ENCODE results near the gene LPAR1.

Gene LPAR1

DNA sequence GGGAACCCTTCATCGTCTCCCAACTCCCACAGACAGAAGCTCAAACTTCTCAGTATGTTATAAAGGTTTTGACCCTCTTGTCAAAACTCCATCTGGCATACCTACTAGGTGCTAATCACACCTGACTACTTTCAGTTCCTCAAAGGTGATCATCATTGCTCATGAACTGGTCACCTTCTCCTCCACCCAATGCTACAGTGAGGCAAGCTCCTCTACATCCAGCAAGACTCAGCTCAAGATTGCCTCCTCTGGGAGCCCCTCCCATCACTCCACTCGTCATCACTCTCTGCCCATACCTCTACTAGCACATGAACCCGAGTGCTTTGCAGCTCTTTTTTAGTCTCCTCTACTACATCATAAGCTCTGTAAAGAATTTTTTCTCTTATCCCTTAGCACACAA is 102.4 kb downstream of the LPAR1 start:
- TF ChIP-seq ISL1 (CRISPR knock-in tag; IDR thresholded peaks at IDR 0.05) (no peak), ZNF70 (CRISPR knock-in tag; IDR thresholded peaks at IDR 0.05) (no peak), ZFP30 (CRISPR knock-in tag; IDR thresholded peaks at IDR 0.05) (no peak), BACH2 (CRISPR knock-in tag; IDR thresholded peaks at IDR 0.05; ENCODE audit: borderline replicate concordance) (no peak), OSR1 (CRISPR knock-in tag; IDR thresholded peaks at IDR 0.05) (no peak), PPARA (CRISPR knock-in tag; IDR thresholded peaks at IDR 0.05; ENCODE audit: borderline replicate concordance) (no peak), ZNF565 (CRISPR knock-in tag; conservative IDR thresholded peaks at IDR 0.05; ENCODE audit: low read depth) (no peak), ARNTL (CRISPR knock-in tag; IDR thresholded peaks at IDR 0.05; ENCODE audit: borderline replicate concordance, low read depth) (no peak), ZFP3 (CRISPR knock-in tag; IDR thresholded peaks at IDR 0.05) (no peak), GLIS3 (CRISPR knock-in tag; IDR thresholded peaks at IDR 0.05) (no peak), ZC3H10 (CRISPR knock-in tag; IDR thresholded peaks at IDR 0.05) (no peak), ESRRG (CRISPR knock-in tag; IDR thresholded peaks at IDR 0.05) (no peak)
- TF ChIP-seq, protein P1, sequence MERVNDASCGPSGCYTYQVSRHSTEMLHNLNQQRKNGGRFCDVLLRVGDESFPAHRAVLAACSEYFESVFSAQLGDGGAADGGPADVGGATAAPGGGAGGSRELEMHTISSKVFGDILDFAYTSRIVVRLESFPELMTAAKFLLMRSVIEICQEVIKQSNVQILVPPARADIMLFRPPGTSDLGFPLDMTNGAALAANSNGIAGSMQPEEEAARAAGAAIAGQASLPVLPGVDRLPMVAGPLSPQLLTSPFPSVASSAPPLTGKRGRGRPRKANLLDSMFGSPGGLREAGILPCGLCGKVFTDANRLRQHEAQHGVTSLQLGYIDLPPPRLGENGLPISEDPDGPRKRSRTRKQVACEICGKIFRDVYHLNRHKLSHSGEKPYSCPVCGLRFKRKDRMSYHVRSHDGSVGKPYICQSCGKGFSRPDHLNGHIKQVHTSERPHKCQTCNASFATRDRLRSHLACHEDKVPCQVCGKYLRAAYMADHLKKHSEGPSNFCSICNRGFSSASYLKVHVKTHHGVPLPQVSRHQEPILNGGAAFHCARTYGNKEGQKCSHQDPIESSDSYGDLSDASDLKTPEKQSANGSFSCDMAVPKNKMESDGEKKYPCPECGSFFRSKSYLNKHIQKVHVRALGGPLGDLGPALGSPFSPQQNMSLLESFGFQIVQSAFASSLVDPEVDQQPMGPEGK (CRISPR knock-in tag; IDR thresholded peaks at IDR 0.05; ENCODE audit: borderline replicate concordance) = no peak
- TF ChIP-seq, protein P2, sequence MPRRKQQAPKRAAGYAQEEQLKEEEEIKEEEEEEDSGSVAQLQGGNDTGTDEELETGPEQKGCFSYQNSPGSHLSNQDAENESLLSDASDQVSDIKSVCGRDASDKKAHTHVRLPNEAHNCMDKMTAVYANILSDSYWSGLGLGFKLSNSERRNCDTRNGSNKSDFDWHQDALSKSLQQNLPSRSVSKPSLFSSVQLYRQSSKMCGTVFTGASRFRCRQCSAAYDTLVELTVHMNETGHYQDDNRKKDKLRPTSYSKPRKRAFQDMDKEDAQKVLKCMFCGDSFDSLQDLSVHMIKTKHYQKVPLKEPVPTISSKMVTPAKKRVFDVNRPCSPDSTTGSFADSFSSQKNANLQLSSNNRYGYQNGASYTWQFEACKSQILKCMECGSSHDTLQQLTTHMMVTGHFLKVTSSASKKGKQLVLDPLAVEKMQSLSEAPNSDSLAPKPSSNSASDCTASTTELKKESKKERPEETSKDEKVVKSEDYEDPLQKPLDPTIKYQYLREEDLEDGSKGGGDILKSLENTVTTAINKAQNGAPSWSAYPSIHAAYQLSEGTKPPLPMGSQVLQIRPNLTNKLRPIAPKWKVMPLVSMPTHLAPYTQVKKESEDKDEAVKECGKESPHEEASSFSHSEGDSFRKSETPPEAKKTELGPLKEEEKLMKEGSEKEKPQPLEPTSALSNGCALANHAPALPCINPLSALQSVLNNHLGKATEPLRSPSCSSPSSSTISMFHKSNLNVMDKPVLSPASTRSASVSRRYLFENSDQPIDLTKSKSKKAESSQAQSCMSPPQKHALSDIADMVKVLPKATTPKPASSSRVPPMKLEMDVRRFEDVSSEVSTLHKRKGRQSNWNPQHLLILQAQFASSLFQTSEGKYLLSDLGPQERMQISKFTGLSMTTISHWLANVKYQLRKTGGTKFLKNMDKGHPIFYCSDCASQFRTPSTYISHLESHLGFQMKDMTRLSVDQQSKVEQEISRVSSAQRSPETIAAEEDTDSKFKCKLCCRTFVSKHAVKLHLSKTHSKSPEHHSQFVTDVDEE (CRISPR knock-in tag; IDR thresholded peaks at IDR 0.05) = no peak
- TF ChIP-seq, protein P3, sequence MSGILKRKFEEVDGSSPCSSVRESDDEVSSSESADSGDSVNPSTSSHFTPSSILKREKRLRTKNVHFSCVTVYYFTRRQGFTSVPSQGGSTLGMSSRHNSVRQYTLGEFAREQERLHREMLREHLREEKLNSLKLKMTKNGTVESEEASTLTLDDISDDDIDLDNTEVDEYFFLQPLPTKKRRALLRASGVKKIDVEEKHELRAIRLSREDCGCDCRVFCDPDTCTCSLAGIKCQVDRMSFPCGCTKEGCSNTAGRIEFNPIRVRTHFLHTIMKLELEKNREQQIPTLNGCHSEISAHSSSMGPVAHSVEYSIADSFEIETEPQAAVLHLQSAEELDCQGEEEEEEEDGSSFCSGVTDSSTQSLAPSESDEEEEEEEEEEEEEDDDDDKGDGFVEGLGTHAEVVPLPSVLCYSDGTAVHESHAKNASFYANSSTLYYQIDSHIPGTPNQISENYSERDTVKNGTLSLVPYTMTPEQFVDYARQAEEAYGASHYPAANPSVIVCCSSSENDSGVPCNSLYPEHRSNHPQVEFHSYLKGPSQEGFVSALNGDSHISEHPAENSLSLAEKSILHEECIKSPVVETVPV (CRISPR knock-in tag; IDR thresholded peaks at IDR 0.05) = no peak

DNA sequence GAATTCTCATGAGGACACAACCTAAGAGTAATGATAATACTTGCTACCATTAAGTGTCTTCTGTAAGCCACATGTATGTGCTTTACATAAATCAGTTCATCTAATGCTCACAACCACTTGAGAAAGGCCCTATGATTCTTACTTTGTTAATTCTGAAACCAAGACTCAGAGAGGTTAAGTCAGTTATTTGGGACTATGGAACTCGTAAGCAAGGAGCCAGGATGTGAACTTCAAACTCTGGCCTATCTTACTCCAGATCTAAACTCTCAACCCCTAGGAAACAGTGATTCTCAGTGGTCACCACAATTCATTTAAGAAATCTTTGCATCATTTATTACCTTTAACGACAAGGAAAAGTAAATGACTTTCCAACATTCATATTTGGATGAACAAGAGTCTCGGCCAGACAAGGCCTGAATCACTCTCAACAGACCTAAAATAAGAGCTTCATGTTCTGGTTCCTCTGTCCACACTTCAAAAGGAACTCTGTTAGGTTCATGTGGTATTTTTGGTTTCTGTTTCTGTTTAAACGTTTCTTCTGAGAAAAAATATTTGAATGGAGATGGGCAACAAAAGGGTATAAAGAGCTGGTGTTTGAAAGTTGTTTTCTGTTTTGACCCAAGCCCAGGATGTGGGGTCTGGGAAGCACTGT is 104.8 kb downstream of the LPAR1 start:
- TF ChIP-seq ZNF70 (CRISPR knock-in tag; IDR thresholded peaks at IDR 0.05) (no peak), ZFP30 (CRISPR knock-in tag; IDR thresholded peaks at IDR 0.05) (no peak), ZNF565 (CRISPR knock-in tag; conservative IDR thresholded peaks at IDR 0.05; ENCODE audit: low read depth) (no peak), GLIS3 (CRISPR knock-in tag; IDR thresholded peaks at IDR 0.05) (no peak), RARB (CRISPR knock-in tag; IDR thresholded peaks at IDR 0.05) (no peak), CSDC2 (CRISPR knock-in tag; IDR thresholded peaks at IDR 0.05) (no peak), TOX (CRISPR knock-in tag; IDR thresholded peaks at IDR 0.05; ENCODE audit: borderline replicate concordance) (no peak), TCF4 (CRISPR knock-in tag; IDR thresholded peaks at IDR 0.05; ENCODE audit: borderline replicate concordance) (no peak), OSR1 (CRISPR knock-in tag; IDR thresholded peaks at IDR 0.05) (no peak), ZFP3 (CRISPR knock-in tag; IDR thresholded peaks at IDR 0.05) (no peak), ISL1 (CRISPR knock-in tag; IDR thresholded peaks at IDR 0.05) (no peak), ESRRG (CRISPR knock-in tag; IDR thresholded peaks at IDR 0.05) (no peak), BACH2 (CRISPR knock-in tag; IDR thresholded peaks at IDR 0.05; ENCODE audit: borderline replicate concordance) (no peak)
- TF ChIP-seq, protein P2 (CRISPR knock-in tag; IDR thresholded peaks at IDR 0.05) = no peak
- TF ChIP-seq, protein P4, sequence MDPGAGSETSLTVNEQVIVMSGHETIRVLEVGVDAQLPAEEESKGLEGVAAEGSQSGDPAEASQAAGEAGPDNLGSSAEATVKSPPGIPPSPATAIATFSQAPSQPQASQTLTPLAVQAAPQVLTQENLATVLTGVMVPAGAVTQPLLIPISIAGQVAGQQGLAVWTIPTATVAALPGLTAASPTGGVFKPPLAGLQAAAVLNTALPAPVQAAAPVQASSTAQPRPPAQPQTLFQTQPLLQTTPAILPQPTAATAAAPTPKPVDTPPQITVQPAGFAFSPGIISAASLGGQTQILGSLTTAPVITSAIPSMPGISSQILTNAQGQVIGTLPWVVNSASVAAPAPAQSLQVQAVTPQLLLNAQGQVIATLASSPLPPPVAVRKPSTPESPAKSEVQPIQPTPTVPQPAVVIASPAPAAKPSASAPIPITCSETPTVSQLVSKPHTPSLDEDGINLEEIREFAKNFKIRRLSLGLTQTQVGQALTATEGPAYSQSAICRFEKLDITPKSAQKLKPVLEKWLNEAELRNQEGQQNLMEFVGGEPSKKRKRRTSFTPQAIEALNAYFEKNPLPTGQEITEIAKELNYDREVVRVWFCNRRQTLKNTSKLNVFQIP (CRISPR knock-in tag; IDR thresholded peaks at IDR 0.05; ENCODE audit: borderline replicate concordance, low read depth) = no peak
- TF ChIP-seq, protein P5, sequence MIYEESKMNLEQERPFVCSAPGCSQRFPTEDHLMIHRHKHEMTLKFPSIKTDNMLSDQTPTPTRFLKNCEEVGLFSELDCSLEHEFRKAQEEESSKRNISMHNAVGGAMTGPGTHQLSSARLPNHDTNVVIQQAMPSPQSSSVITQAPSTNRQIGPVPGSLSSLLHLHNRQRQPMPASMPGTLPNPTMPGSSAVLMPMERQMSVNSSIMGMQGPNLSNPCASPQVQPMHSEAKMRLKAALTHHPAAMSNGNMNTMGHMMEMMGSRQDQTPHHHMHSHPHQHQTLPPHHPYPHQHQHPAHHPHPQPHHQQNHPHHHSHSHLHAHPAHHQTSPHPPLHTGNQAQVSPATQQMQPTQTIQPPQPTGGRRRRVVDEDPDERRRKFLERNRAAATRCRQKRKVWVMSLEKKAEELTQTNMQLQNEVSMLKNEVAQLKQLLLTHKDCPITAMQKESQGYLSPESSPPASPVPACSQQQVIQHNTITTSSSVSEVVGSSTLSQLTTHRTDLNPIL (CRISPR knock-in tag; IDR thresholded peaks at IDR 0.05; ENCODE audit: low read depth) = no peak
- TF ChIP-seq, protein P1 (CRISPR knock-in tag; IDR thresholded peaks at IDR 0.05; ENCODE audit: borderline replicate concordance) = no peak
- TF ChIP-seq, protein P3 (CRISPR knock-in tag; IDR thresholded peaks at IDR 0.05) = no peak
- ATAC-seq = no peak

More for the DNA sequence above, 102.4 kb downstream of the LPAR1 start:
- no peak for ATAC-seq
